Measurements from ENCODE around the gene AKR7A2.
A peak's percentile ranks its signal among the peaks of the same experiment; 100 is the strongest.

The AKR7A2 gene

GRCh38 chr1:19351873-19352272 is 39.9 kb upstream of the AKR7A2 start:
- TF ChIP-seq CTCF (IDR thresholded peaks at IDR 0.05) = no peak
- H3K4me1 Mint-ChIP-seq = peaks cover 29% of the 10 kb centered on the region

GRCh38 chr1:19350566-19350965 is 38.6 kb upstream of the AKR7A2 start:
- no peaks in the 10 kb centered on the region for H3K9me3 Mint-ChIP-seq
- DNase-seq = no peak
- peaks cover 2% of the 10 kb centered on the region for H3K27me3 Mint-ChIP-seq (ENCODE audit: low read depth, poor library complexity)
- H3K4me3 Mint-ChIP-seq = no peak overlapping the region
- peaks cover 26% of the 10 kb centered on the region for H3K4me1 Mint-ChIP-seq
- TF ChIP-seq CTCF (IDR thresholded peaks at IDR 0.05) = no peak
- peaks cover 22% of the 10 kb centered on the region for H3K36me3 Mint-ChIP-seq (ENCODE audit: low read depth)
- no peak overlapping the region for H3K27ac Mint-ChIP-seq

More at GRCh38 chr1:19351873-19352272, 39.9 kb upstream of the AKR7A2 start:
- no peak for DNase-seq
- Mint-ChIP-seq H3K27me3 (ENCODE audit: low read depth, poor library complexity) (peaks cover 2% of the 10 kb centered on the region), H3K4me3 (no peak overlapping the region), H3K9me3 (no peaks in the 10 kb centered on the region), H3K36me3 (ENCODE audit: low read depth) (peaks cover 28% of the 10 kb centered on the region), H3K27ac (peak overlapping the region; percentile 89)

- H3K4me1 Mint-ChIP-seq = peaks cover 24% of the 10 kb centered on the region
- no peak for DNase-seq
- H3K27me3 Mint-ChIP-seq (ENCODE audit: low read depth, poor library complexity) = peaks cover 2% of the 10 kb centered on the region
- TF ChIP-seq CTCF (IDR thresholded peaks at IDR 0.05) = no peak
- H3K36me3 Mint-ChIP-seq (ENCODE audit: low read depth) = peaks cover 18% of the 10 kb centered on the region
- no peak overlapping the region for H3K4me3 Mint-ChIP-seq
- H3K9me3 Mint-ChIP-seq = no peaks in the 10 kb centered on the region
- peak overlapping the region; percentile 66 for H3K27ac Mint-ChIP-seq
Measured at GRCh38 chr1:19349999-19350398, 38.1 kb upstream of the AKR7A2 start.

- DNase-seq = no peak
- H3K4me3 Mint-ChIP-seq = no peak overlapping the region
- peaks cover 21% of the 10 kb centered on the region for H3K4me1 Mint-ChIP-seq
- peaks cover 2% of the 10 kb centered on the region for H3K27me3 Mint-ChIP-seq (ENCODE audit: low read depth, poor library complexity)
- H3K36me3 Mint-ChIP-seq (ENCODE audit: low read depth) = peaks cover 19% of the 10 kb centered on the region
- no peak for TF ChIP-seq CTCF (IDR thresholded peaks at IDR 0.05)
- peak overlapping the region; percentile 48 for H3K27ac Mint-ChIP-seq
- H3K9me3 Mint-ChIP-seq = no peaks in the 10 kb centered on the region
Measured at GRCh38 chr1:19348441-19349198, 36.7 kb upstream of the AKR7A2 start.

- no peak for DNase-seq
- Mint-ChIP-seq H3K27me3 (ENCODE audit: low read depth, poor library complexity) (peaks cover 2% of the 10 kb centered on the region), H3K4me3 (no peak overlapping the region), H3K27ac (no peak overlapping the region), H3K9me3 (no peaks in the 10 kb centered on the region), H3K36me3 (ENCODE audit: low read depth) (peaks cover 22% of the 10 kb centered on the region), H3K4me1 (peaks cover 16% of the 10 kb centered on the region)
- TF ChIP-seq CTCF (IDR thresholded peaks at IDR 0.05) = no peak
Measured at GRCh38 chr1:19347533-19348172, 35.7 kb upstream of the AKR7A2 start.

Data from nephron progenitor cell (in vitro differentiated cells).